ENCODE measurements around the gene SLC4A4.

Gene SLC4A4

GRCh38 chr4:71472946-71473345, 134.1 kb downstream of the SLC4A4 start:
- no peak for DNase-seq (ENCODE audit: low read depth)

- DNase-seq (ENCODE audit: low read depth): no peak
Measured at GRCh38 chr4:71473541-71474240, 134.9 kb downstream of the SLC4A4 start.

- no peak for DNase-seq (ENCODE audit: low read depth)
Measured at GRCh38 chr4:71474731-71475130, 135.9 kb downstream of the SLC4A4 start.

DNA sequence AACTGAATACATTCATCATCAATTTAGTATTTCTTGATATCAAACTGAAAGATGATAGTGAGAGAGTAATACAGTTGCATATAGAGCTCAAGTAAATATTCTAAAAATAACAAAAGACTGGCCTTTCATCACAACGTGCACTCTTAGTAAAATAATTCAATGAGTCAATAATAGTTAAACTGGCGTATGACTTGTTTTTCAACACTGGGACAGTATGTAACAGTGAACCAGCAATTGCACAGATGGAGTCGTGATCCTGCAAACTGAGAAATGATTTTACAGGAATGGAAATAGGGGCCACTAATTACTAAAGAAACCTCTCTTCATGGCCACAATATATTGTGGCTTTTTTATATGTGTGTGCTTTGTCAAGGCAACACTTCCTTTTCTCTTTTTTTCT, 137.4 kb downstream of the SLC4A4 start:
- no peak for DNase-seq (ENCODE audit: low read depth)

- DNase-seq (ENCODE audit: low read depth): no peak
Measured at GRCh38 chr4:71486550-71487343, 147.9 kb downstream of the SLC4A4 start.

DNA sequence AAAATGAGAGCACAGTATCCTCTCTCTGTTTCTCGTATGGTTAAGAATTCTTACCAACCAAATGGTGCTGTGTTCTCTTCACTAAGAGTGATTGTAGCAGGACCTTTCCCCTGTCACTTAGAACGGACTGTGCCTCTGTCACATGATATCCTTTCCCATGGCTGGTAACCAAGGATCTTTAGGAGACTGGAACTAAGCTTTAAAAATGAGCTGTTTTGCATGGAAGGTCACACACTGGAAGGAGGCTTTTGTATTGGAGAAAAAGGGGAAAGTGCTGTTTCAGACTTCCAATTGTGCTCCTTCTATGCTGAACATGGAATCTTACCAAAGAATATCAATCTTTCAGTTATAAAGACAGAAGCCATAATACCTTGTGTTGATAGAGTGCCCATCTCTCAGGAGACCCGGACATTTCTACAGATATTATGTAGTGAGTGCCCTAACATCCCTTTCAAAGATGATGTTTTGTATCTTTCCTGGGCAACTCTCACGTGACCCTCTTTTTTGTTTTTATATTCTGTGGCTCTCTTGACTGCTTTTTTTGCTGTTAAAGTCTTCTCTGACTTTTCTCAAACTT, 148.6 kb downstream of the SLC4A4 start:
- no peak for DNase-seq (ENCODE audit: low read depth)

DNA sequence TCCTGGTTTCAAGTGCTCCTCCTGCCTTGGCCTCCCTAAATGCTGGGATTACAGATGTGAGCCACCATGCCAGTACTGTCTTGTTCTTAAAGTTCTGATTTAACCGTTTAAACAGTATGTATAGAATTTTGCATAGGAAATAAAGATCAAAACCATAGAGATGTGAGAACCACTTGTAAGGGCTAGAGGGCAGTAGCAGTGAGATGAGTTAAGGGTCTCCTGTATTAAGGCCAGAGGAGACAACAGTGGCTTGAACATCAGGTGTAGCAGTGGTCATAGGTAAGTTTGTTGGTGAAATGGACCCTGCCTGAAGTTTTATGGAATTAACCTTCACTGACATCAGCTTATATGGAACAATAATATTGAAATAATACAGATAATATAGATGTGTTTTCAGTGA, 155.7 kb downstream of the SLC4A4 start:
- no peak for DNase-seq (ENCODE audit: low read depth)

- DNase-seq (ENCODE audit: low read depth): no peak
Measured at GRCh38 chr4:71495454-71495853, 156.6 kb downstream of the SLC4A4 start.

DNA sequence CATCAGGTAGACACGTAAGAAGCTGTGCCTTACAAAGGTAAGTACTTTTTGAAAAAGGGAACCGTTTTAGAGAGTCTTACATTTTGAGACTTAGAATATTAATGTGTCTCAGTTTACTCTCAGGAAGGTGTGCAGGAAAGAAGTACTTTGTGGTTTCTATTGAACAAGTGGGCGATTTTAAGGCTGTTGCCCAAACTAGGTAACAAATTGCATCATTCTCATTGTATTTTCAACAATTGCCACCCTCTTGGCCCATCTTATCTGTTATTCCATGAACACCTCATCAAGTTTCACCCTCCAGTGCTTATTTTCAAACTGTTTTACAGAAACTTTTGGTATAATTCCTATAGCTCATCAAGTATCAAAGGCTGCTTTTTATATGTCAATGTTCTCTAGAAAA, 158.3 kb downstream of the SLC4A4 start:
- DNase-seq (ENCODE audit: low read depth): no peak

- no peak for DNase-seq (ENCODE audit: low read depth)
Measured at GRCh38 chr4:71498002-71498401, 159.2 kb downstream of the SLC4A4 start.

- no peak for DNase-seq (ENCODE audit: low read depth)
Measured at GRCh38 chr4:71498625-71499024, 159.8 kb downstream of the SLC4A4 start.

DNA sequence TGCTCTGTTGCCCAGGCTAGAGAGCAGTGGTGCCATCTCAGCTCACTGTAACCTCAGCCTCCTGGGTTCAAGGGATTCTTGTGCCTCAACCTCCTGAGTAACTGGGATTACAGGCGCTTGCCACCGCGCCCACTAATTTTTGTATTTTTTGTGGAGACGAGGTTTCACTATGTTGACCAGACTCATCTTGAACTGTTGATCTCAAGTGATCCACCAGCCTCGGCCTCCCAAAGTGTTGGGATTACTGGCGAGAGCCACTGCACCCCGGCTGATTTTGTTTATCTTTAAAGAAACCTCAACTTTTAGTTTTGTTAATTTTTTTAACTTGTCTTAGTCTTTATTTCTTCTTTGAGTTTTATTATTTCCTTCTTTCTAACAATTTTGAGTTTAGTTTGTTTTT, 163.2 kb downstream of the SLC4A4 start:
- DNase-seq (ENCODE audit: low read depth): no peak

- no peak for DNase-seq (ENCODE audit: low read depth)
Measured at GRCh38 chr4:71518283-71518989, 179.6 kb downstream of the SLC4A4 start.

GRCh38 chr4:71520308-71520707, 181.5 kb downstream of the SLC4A4 start:
- DNase-seq (ENCODE audit: low read depth): no peak

DNA sequence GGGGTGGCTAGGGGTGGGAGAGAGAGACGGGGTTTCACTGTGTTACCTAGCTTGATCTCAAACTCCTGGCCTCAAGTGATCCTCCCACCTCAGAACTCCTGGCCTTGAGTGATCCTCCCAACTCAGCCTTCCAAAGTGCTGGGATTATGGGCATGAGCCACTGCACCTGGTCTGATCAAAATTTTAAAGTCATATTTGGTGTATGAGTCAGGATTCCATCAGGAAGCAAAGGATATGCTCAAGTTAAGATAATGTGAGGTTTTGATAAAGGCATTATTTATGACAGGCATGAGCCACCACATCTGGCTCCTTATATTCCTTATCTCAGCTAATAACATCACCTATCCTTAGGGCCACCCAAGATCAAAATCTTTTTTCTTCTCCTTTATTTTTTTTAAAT, 182.0 kb downstream of the SLC4A4 start:
- no peak for DNase-seq (ENCODE audit: low read depth)

DNA sequence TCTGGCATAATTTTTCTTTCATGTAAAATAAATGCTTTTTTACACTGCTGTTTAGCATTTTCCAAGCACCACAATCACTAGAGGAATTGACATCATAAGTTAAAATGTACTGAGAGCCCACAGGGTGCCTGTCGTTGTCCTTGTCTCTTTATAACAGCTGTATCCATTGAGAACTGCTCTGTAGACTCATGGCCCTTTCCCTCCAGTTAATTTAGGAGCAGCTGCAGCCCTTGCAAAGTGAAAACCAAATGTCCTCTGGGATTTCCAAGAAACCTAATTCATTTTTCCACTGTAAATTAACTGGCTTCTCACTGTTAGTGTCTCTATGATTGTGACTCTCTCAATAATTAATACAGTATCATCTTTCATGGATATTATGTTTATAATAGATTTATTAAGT, 185.9 kb downstream of the SLC4A4 start:
- DNase-seq (ENCODE audit: low read depth): no peak

- no peak for DNase-seq (ENCODE audit: low read depth)
Measured at GRCh38 chr4:71526637-71527406, 188.0 kb downstream of the SLC4A4 start.

GRCh38 chr4:71532407-71532806, 193.6 kb downstream of the SLC4A4 start:
- no peak for DNase-seq (ENCODE audit: low read depth)

DNA sequence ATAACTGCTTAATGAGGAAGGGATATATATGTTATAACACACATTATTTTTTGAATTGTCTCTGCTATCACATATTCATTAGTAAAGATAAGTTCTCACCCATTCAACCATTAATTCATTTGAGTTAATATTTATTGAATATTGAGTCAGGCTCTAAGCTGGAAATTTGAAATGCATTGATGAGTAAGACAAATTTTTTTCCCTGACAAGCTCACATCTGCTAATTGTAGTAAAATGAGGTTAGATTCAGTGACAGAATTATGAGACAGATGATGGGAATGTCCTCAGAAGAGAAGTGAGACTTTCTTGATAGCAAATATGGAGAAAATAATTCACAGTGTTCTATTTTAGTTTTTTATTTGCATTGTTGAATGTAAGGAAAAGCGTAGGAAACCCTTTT, 194.3 kb downstream of the SLC4A4 start:
- no peak for DNase-seq (ENCODE audit: low read depth)

- no peak for DNase-seq (ENCODE audit: low read depth)
Measured at GRCh38 chr4:71537551-71538065, 198.8 kb downstream of the SLC4A4 start.

- DNase-seq (ENCODE audit: low read depth): no peak
Measured at GRCh38 chr4:71538528-71538927, 199.7 kb downstream of the SLC4A4 start.

Data from stimulated activated CD8-positive, alpha-beta memory T cell treated with anti-CD3 and anti-CD28 coated beads, Interleukin-12 subunit alpha, Interleukin-12 subunit beta, amount 100 ng/mL, for 4 hours (primary cell).